HL-60/S4 treated with phorbol 12-myristate 13-acetate at 8.2 ng/mL for 4 days and 3 days (cell line): ENCODE measurements around the gene PLA2G4D.

Source experiments
- in situ Hi-C: fragments of 300-500 bp; cut with MboI; formaldehyde crosslinking; loops from 2 replicates; pipeline ENCODE4 v1.15.0; 2022; ENCODE audit warnings: low sequenced_read_pairs

PLA2G4D gene

DNA sequence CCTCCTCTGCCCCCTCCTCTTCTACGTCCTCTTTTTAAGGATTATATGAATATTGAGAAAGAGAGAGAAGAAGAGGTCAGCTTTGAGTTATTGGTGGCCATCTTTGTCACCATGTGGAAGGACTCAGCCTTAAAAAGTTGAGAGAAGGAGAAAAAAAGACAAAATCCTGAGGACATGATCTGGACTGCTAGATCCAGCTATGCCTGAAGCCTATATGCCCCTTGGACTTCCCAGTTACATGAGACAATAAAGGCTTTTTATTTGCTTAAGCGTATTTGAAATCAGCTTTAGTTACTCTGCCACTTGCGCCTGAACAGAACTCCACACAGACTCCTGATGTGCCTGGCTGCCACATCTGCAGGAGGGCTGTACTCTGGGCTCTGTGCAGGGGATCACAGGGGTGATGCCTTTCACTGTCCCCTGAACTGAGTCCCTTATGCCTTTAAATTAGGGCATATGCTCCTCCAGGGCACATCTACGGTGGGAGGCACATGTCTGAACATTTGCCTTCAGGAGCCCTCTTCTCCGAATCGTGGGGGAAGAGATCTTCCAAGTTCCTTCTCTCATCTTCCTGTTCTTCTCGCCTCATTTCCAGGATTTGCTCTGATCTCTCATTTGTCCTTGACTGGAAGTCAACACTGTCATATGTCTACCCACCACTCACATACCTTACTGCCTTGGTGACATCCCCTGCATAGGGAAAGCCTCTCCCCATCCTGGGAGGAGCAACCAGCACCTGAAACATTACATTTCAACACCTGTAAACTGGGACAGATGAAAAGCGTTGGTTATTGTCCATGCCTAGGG is 59.5 kb downstream of the PLA2G4D start:
- in situ Hi-C loops, result no loop called here

- in situ Hi-C loops, result no loop called here
Measured at GRCh38 chr15:42033214-42033873, 61.0 kb downstream of the PLA2G4D start.

DNA sequence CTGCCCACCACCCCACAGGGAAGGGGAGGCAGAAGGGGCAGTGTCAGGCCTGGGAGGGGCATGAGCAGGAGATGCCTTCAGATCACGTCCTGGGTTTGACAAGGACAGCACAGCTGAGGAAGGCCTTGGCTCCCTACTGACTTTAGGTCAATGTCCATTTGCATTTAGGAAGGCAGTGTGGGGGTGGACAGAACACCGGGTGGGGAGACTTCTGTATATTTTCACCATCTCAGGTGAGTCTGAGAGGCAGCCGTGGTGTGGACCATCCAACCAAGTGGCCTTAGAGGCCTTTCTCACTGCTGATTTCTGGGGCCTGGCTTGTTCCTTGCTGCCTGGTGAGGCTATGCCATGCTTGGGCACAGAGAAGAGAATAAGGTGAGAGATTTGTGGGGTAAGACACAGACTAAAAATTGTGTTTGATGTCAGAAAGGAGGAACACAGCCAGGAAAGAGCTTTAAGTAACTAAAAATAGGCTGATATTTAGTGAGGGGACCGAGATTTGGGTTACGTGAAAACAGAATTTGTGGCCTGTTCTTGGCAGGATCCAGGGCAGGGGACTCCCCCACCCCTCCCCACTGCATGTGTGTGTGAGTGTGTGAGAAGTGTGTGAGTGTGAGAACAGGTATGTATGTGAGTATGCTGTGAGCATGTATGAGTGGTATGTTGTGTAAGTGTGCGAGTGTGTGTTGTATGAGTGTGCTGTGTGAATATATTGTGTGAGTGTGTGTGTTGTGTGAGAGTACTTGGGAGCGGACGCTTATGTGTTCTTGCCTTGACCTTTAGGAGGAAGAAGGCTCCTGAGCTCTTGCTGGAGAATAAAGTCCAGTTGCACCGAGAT is 61.8 kb downstream of the PLA2G4D start:
- in situ Hi-C loops, result no loop called here

DNA sequence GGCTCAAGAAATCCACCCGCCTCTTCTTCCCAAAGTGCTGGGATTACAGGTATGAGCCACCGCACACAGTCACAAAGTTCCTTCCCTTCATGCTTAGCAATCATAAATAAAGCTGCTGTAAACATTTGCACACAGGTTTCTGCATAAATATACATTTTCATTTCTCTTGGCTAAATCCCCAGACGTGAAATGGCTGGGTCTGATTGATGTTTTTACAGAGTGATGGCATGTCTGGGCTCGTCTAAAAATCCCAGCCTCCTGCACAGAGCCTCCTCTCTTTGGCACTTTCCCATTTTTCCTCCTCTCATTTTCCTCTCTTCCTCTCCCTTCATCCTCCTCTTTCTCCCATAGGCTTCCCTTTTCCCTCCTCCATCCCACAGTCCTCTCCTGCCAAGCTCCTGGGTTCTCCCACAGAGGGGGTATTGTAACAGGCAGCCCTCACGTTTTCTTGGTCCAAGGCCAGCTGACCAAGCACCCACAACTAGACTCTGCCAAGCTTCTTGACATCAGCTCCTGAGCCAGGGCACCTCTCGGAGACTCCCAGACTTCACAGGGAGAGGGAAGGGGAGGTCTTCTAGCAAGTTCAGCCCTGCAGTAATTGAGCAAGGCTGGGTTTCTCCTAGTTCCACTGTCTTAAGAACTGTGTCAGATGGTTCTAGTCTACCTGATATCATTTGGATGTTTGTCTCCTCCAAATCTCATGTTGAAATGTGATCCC is 63.0 kb downstream of the PLA2G4D start:
- in situ Hi-C loops, result no loop called here

DNA sequence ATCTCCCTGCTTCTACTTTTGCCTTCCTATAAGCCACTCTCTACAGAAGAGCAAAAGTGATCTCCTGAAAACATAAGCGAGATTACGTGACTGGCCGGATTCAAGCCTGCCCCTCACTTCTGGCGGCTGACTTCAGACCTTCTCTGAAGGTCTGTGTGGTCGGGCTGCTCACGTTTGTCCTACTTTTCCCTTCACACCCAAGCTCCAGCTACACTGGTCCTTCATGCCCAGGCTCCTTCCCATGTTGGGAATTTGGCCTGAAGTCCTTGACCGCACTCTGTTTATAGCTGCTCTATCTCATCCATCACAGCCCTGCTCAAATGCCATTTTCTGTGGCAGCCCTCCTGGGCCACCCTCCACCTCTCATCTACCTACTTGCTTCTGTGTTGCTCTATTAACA is 66.8 kb downstream of the PLA2G4D start:
- in situ Hi-C loops, result no loop called here

DNA sequence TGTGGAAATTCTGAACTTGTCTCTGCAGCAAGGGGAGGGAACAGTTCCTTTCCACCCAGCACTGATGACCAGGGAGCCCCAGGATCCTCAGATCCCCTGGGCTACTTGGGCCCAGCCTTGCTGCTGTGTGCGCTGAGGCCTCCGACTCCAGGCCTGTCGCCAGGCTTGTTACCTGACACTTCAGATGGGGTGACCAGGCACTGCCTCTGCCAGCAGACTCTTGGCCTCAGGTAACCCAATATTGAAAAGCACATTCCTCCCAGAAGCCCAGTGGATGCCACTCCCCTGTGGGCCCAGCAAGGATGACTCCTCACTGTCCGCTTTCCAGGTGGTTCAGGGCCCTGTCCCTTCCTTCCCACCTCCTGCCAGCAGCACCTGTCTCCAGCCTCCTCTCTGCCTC is 70.1 kb downstream of the PLA2G4D start:
- in situ Hi-C loops, result no loop called here

DNA sequence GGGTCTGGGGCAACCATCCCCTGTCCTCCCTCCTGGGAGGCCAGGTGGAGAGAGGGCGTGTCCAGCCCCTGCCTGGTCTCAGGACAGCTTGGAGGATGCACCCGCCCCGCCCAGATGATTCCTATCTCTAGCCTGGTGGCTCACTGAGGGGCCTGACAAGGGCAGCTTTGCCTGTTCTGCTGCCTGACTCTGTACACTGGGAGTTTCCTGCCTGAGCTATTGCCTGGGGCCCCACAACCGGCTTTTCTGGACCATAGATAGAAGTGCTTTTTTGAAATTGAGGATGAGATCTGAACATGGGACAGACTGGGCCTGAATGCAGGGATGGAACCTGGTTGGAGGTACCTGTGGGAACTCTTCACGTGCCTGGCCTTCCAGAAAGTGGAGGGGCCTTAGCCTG is 72.8 kb downstream of the PLA2G4D start:
- in situ Hi-C loops, result no loop called here

DNA sequence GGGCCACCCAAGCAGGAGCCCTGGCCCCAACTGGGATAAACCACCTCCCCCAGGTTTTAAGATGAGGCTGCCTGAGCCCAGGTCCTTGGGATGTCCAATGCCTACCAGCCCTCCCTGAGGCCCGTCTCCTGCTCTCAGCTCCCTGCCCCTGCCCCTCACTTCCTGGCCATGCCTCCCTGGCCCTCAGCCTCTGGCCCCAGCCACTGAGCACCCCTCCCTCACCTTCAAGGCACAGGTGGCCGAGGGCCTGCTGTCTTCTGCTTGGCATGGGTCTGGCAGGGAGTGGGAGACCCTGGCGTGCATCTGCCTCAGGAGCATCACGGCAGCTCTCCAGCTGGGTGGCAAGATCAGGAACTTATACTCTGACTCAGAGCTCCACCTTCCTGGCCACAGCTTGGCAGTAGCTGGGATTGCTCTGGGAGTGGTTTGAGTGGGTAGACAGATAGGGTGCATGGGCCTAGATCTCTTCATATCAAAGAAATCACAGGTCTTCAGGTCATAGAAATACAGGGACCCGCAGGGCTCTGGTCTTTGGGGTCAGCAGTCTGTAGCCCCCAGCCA is 73.6 kb downstream of the PLA2G4D start, which contains the start of gene PLA2G4E:
TSS of gene PLA2G4E (minus strand) at position 330 of the 561 bp plus-strand sequence. CDS start at position 318, 12 bp downstream.
- in situ Hi-C loops, result no loop called here

DNA sequence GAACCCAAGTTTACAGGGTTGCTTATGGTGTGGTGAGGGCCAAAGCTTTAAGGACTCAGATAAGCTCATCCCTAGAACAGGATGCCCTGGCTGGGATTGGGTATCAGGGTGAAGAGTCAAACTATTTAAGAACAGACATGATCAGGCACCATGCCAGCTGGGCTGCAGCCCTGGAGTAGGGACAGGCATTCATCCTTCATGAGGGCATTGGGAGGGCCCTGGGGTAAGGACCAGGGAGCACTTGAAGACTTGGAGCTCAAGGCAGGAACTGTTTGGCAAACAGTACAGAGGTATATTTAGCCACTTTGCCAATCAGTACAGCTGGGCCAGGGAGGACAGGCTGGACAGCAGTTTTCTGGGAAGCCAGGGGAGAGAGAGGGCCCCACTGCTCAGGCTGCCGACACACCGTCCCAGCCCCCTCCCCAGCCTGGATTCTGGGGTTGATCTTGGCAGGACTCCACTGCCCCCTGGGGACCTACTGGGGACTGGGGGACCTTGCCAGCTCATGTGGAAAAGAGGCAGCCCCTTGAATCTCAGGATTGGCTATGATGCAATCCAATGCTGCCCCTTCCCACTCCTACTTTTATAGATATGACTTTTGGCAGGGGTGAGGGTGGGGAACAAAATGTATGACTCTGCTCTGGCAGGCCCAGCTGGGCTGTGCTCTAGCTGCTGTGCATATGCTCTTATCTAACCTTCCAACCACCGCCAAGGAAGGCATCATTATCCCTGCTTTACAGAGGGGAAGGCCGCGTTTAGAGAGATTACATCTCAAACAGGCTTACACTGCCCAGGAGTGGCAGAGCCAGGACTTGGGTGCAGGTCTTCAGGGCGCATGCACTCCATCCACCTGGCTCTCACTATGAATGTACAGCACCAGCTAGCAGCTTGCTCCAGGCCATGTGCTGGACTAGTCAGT is 75.8 kb downstream of the PLA2G4D start:
- in situ Hi-C loops, result no loop called here
